ENCODE measurements around the gene EHBP1. TPM values are rescaled to one million over a fixed set of nuclear protein-coding genes. Genes with fewer than 3 reads are reported as not detected.

Gene EHBP1
- total and polyA plus RNA-seq, 2 experiments from 2014 or later: 27.2 to 47.9 TPM

DNA sequence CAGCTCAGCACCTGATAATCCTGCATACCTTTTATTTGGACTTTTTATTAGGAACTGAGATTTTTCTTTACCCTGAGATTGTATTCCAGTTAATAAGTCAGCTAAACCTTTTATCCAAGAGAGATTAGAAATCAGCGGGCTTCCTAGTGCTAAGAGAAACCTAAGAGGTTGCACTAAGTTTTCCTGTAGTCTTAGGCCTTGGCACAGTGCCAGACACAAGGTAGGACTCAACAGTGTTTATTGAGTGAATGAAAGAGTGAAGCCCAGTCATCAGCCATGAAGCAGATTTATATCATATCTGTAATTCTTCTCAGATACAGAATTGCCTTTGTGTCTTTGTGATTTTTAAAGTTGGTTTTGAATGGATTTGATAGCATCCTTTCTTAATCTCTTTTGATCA lies 358.7 kb downstream of the EHBP1 start (continued):
- TF ChIP-seq, protein P1, sequence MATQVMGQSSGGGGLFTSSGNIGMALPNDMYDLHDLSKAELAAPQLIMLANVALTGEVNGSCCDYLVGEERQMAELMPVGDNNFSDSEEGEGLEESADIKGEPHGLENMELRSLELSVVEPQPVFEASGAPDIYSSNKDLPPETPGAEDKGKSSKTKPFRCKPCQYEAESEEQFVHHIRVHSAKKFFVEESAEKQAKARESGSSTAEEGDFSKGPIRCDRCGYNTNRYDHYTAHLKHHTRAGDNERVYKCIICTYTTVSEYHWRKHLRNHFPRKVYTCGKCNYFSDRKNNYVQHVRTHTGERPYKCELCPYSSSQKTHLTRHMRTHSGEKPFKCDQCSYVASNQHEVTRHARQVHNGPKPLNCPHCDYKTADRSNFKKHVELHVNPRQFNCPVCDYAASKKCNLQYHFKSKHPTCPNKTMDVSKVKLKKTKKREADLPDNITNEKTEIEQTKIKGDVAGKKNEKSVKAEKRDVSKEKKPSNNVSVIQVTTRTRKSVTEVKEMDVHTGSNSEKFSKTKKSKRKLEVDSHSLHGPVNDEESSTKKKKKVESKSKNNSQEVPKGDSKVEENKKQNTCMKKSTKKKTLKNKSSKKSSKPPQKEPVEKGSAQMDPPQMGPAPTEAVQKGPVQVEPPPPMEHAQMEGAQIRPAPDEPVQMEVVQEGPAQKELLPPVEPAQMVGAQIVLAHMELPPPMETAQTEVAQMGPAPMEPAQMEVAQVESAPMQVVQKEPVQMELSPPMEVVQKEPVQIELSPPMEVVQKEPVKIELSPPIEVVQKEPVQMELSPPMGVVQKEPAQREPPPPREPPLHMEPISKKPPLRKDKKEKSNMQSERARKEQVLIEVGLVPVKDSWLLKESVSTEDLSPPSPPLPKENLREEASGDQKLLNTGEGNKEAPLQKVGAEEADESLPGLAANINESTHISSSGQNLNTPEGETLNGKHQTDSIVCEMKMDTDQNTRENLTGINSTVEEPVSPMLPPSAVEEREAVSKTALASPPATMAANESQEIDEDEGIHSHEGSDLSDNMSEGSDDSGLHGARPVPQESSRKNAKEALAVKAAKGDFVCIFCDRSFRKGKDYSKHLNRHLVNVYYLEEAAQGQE (IDR thresholded peaks at IDR 0.05; ENCODE audit: unreplicated experiment): no peak
- TF ChIP-seq NANOG (IDR thresholded peaks at IDR 0.05; ENCODE audit: borderline replicate concordance): no peak
- no peak for TF ChIP-seq ZNF331 (CRISPR knock-in tag; IDR thresholded peaks at IDR 0.05; ENCODE audit: low read depth)

DNA sequence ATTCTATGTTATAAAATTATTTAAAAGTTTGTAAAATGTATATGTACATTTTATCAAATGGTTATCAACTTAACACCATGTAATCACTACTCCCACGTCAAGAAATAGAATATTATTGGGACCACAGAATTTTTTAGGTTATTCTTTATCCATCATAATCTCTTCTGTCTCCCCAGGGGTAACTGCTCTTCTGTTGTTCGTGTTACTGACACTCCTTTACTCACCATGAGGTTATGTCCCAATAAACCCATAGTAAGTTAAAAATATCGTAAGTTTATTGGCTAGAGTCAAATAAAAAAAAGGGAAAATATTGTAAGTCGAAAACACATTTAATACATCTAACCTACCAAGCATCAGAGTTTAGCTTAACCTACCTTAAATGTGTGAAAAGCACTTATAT lies 359.1 kb downstream of the EHBP1 start:
- Histone ChIP-seq H3K27ac (ENCODE audit: low read depth) (no peak overlapping the region), H3K4me2 (no peak overlapping the region), H3K4me3 (no peak overlapping the region), H3K79me2 (replicated peaks; ENCODE audit: insufficient read depth) (no peaks in the 10 kb centered on the region), H3K9me2 (ENCODE audit: insufficient read depth) (no peaks in the 10 kb centered on the region), H3K27me3 (ENCODE audit: insufficient read depth) (peaks cover 44% of the 10 kb centered on the region), H3K36me3 (ENCODE audit: insufficient read depth) (no peaks in the 10 kb centered on the region), H2AFZ (no peak overlapping the region), H4K20me1 (replicated peaks; ENCODE audit: insufficient read depth) (no peaks in the 10 kb centered on the region), H3F3A (replicated peaks; ENCODE audit: low read depth) (no peaks in the 10 kb centered on the region), H3K4me1 (ENCODE audit: insufficient read depth) (peaks cover 11% of the 10 kb centered on the region)
- ATAC-seq (no peak), DNase-seq (ENCODE audit: low spot score) (no peak)
- no peak overlapping the region for H3K4me3 Mint-ChIP-seq
- H3K27me3 Mint-ChIP-seq (ENCODE audit: insufficient read depth, low read depth, poor library complexity): peaks cover 27% of the 10 kb centered on the region
- H3K36me3 Mint-ChIP-seq (ENCODE audit: low read depth): peaks cover 2% of the 10 kb centered on the region; the same call in 1 of the 3 replicates
- no peak overlapping the region for H3K27ac Mint-ChIP-seq
- peaks cover 10% of the 10 kb centered on the region for H3K4me1 Mint-ChIP-seq
- 0 out of 3 replicates have a peak, but pooled peaks cover 3% of the 10 kb centered on the region for H3K9me3 Mint-ChIP-seq
- TF ChIP-seq EZH2 (IDR thresholded peaks at IDR 0.05; ENCODE audit: low read depth, unreplicated experiment): no peak
- TF ChIP-seq ZNF114 (CRISPR knock-in tag; IDR thresholded peaks at IDR 0.05): no peak
- TF ChIP-seq CREB1 (CRISPR knock-in tag; IDR thresholded peaks at IDR 0.05; ENCODE audit: low read depth): no peak
- TF ChIP-seq, protein P2, sequence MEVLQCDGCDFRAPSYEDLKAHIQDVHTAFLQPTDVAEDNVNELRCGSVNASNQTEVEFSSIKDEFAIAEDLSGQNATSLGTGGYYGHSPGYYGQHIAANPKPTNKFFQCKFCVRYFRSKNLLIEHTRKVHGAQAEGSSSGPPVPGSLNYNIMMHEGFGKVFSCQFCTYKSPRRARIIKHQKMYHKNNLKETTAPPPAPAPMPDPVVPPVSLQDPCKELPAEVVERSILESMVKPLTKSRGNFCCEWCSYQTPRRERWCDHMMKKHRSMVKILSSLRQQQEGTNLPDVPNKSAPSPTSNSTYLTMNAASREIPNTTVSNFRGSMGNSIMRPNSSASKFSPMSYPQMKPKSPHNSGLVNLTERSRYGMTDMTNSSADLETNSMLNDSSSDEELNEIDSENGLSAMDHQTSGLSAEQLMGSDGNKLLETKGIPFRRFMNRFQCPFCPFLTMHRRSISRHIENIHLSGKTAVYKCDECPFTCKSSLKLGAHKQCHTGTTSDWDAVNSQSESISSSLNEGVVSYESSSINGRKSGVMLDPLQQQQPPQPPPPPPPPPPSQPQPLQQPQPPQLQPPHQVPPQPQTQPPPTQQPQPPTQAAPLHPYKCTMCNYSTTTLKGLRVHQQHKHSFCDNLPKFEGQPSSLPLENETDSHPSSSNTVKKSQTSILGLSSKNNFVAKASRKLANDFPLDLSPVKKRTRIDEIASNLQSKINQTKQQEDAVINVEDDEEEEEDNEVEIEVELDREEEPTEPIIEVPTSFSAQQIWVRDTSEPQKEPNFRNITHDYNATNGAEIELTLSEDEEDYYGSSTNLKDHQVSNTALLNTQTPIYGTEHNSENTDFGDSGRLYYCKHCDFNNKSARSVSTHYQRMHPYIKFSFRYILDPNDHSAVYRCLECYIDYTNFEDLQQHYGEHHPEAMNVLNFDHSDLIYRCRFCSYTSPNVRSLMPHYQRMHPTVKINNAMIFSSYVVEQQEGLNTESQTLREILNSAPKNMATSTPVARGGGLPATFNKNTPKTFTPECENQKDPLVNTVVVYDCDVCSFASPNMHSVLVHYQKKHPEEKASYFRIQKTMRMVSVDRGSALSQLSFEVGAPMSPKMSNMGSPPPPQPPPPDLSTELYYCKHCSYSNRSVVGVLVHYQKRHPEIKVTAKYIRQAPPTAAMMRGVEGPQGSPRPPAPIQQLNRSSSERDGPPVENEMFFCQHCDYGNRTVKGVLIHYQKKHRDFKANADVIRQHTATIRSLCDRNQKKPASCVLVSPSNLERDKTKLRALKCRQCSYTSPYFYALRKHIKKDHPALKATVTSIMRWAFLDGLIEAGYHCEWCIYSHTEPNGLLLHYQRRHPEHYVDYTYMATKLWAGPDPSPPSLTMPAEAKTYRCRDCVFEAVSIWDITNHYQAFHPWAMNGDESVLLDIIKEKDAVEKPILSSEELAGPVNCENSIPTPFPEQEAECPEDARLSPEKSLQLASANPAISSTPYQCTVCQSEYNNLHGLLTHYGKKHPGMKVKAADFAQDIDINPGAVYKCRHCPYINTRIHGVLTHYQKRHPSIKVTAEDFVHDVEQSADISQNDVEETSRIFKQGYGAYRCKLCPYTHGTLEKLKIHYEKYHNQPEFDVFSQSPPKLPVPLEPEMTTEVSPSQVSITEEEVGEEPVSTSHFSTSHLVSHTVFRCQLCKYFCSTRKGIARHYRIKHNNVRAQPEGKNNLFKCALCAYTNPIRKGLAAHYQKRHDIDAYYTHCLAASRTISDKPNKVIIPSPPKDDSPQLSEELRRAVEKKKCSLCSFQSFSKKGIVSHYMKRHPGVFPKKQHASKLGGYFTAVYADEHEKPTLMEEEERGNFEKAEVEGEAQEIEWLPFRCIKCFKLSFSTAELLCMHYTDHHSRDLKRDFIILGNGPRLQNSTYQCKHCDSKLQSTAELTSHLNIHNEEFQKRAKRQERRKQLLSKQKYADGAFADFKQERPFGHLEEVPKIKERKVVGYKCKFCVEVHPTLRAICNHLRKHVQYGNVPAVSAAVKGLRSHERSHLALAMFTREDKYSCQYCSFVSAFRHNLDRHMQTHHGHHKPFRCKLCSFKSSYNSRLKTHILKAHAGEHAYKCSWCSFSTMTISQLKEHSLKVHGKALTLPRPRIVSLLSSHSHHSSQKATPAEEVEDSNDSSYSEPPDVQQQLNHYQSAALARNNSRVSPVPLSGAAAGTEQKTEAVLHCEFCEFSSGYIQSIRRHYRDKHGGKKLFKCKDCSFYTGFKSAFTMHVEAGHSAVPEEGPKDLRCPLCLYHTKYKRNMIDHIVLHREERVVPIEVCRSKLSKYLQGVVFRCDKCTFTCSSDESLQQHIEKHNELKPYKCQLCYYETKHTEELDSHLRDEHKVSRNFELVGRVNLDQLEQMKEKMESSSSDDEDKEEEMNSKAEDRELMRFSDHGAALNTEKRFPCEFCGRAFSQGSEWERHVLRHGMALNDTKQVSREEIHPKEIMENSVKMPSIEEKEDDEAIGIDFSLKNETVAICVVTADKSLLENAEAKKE (CRISPR knock-in tag; IDR thresholded peaks at IDR 0.05): no peak
- TF ChIP-seq, protein P1 (IDR thresholded peaks at IDR 0.05; ENCODE audit: unreplicated experiment): no peak
- TF ChIP-seq, protein P3, sequence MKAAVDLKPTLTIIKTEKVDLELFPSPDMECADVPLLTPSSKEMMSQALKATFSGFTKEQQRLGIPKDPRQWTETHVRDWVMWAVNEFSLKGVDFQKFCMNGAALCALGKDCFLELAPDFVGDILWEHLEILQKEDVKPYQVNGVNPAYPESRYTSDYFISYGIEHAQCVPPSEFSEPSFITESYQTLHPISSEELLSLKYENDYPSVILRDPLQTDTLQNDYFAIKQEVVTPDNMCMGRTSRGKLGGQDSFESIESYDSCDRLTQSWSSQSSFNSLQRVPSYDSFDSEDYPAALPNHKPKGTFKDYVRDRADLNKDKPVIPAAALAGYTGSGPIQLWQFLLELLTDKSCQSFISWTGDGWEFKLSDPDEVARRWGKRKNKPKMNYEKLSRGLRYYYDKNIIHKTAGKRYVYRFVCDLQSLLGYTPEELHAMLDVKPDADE (IDR thresholded peaks at IDR 0.05): no peak
- no peak for TF ChIP-seq EZH2phosphoT487 (IDR thresholded peaks at IDR 0.05; ENCODE audit: unreplicated experiment)
- no peak for TF ChIP-seq JUNB (IDR thresholded peaks at IDR 0.05; ENCODE audit: unreplicated experiment)
- no peak for TF ChIP-seq ZNF331 (CRISPR knock-in tag; IDR thresholded peaks at IDR 0.05; ENCODE audit: low read depth)
- TF ChIP-seq NANOG (IDR thresholded peaks at IDR 0.05; ENCODE audit: borderline replicate concordance): no peak
- no peak for TF ChIP-seq STAT1 (IDR thresholded peaks at IDR 0.05; ENCODE audit: unreplicated experiment)

All from GM23338 (cell line).